ENCODE data around the gene TRIM52. TPM values are rescaled to one million over a fixed set of nuclear protein-coding genes. Genes with fewer than 3 reads are reported as not detected.
A peak's percentile ranks its signal among the peaks of the same experiment; 100 is the strongest.

TRIM52 gene
- total RNA-seq, 1 experiment from 2014 or later, result 7.8 TPM

- DNase-seq (ENCODE audit: low spot score), result peak; percentile 99
- peak within 1 kb of the TSS; percentile 98 for H3K27ac Mint-ChIP-seq
- CTCF ChIA-PET, result interaction anchor here (0.6 to 2.6 kb wide), 5 partner anchors 16 to 55 kb away, joined by 3 to 16 read pairs (median 3); partner anchors contain the start of gene TRIM7
- POLR2A ChIA-PET, result interaction anchor here (1.0 to 2.1 kb wide), 6 partner anchors 10 to 38 kb away, joined by 3 to 7 read pairs (median 4); no protein-coding TSS in a partner anchor
- peaks cover 3% of the 10 kb centered on the region; the same call in 1 of the 2 replicates for H3K36me3 Mint-ChIP-seq
- no peaks in the 10 kb centered on the region for H3K9me3 Mint-ChIP-seq
- ATAC-seq, result peak; percentile 49
- peak within 1 kb of the TSS; percentile 99 for H3K4me3 Mint-ChIP-seq
- H3K4me1 Mint-ChIP-seq, result peaks cover 19% of the 10 kb centered on the region
- H3K27me3 Mint-ChIP-seq (ENCODE audit: low read depth), result peaks cover 11% of the 10 kb centered on the region
- TF ChIP-seq ZNF138 (CRISPR knock-in tag; conservative IDR thresholded peaks at IDR 0.05) (no peak), ETV6 (CRISPR knock-in tag; IDR thresholded peaks at IDR 0.05) (peak; percentile 97), CBFB (CRISPR knock-in tag; IDR thresholded peaks at IDR 0.05; ENCODE audit: low read depth) (no peak), ZNF425 (CRISPR knock-in tag; conservative IDR thresholded peaks at IDR 0.05) (no peak), SOX15 (CRISPR knock-in tag; IDR thresholded peaks at IDR 0.05) (no peak), ZNF317 (CRISPR knock-in tag; IDR thresholded peaks at IDR 0.05; ENCODE audit: borderline replicate concordance, low read depth) (0 out of 2 replicates have a peak, but pooled peaks have one; percentile 9), FOXJ3 (CRISPR knock-in tag; IDR thresholded peaks at IDR 0.05; ENCODE audit: borderline replicate concordance) (no peak), NR1H2 (CRISPR knock-in tag; IDR thresholded peaks at IDR 0.05) (no peak), CREB1 (CRISPR knock-in tag; IDR thresholded peaks at IDR 0.05) (no peak; the same call in 1 of the 2 replicates), TCF7 (CRISPR knock-in tag; IDR thresholded peaks at IDR 0.05; ENCODE audit: low read depth) (no peak), ZNF396 (CRISPR knock-in tag; IDR thresholded peaks at IDR 0.05; ENCODE audit: borderline replicate concordance) (no peak), GTF2I (CRISPR knock-in tag; conservative IDR thresholded peaks at IDR 0.05) (no peak), HMGXB4 (CRISPR knock-in tag; IDR thresholded peaks at IDR 0.05) (peak; percentile 89; the same call in 1 of the 2 replicates), ZNF281 (CRISPR knock-in tag; IDR thresholded peaks at IDR 0.05) (peak; percentile 82; the same call in 1 of the 2 replicates), ZNF671 (CRISPR knock-in tag; IDR thresholded peaks at IDR 0.05) (no peak), ZMAT4 (CRISPR knock-in tag; IDR thresholded peaks at IDR 0.05) (no peak), PRRX2 (CRISPR knock-in tag; IDR thresholded peaks at IDR 0.05) (no peak), GABPB1 (CRISPR knock-in tag; IDR thresholded peaks at IDR 0.05) (peak; percentile 75), ESRRA (CRISPR knock-in tag; IDR thresholded peaks at IDR 0.05; ENCODE audit: borderline replicate concordance) (0 out of 2 replicates have a peak, but pooled peaks have one; percentile 43)
- TF ChIP-seq, protein P1, sequence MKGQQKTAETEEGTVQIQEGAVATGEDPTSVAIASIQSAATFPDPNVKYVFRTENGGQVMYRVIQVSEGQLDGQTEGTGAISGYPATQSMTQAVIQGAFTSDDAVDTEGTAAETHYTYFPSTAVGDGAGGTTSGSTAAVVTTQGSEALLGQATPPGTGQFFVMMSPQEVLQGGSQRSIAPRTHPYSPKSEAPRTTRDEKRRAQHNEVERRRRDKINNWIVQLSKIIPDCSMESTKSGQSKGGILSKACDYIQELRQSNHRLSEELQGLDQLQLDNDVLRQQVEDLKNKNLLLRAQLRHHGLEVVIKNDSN (CRISPR knock-in tag; IDR thresholded peaks at IDR 0.05), result peak; percentile 54; the same call in 1 of the 2 replicates
- TF ChIP-seq, protein P2, sequence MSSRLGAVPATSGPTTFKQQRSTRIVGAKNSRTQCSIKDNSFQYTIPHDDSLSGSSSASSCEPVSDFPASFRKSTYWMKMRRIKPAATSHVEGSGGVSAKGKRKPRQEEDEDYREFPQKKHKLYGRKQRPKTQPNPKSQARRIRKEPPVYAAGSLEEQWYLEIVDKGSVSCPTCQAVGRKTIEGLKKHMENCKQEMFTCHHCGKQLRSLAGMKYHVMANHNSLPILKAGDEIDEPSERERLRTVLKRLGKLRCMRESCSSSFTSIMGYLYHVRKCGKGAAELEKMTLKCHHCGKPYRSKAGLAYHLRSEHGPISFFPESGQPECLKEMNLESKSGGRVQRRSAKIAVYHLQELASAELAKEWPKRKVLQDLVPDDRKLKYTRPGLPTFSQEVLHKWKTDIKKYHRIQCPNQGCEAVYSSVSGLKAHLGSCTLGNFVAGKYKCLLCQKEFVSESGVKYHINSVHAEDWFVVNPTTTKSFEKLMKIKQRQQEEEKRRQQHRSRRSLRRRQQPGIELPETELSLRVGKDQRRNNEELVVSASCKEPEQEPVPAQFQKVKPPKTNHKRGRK (CRISPR knock-in tag; IDR thresholded peaks at IDR 0.05; ENCODE audit: borderline replicate concordance), result no peak
- TF ChIP-seq, protein P3, sequence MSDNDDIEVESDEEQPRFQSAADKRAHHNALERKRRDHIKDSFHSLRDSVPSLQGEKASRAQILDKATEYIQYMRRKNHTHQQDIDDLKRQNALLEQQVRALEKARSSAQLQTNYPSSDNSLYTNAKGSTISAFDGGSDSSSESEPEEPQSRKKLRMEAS (CRISPR knock-in tag; IDR thresholded peaks at IDR 0.05), result peak; percentile 77
- TF ChIP-seq, protein P4, sequence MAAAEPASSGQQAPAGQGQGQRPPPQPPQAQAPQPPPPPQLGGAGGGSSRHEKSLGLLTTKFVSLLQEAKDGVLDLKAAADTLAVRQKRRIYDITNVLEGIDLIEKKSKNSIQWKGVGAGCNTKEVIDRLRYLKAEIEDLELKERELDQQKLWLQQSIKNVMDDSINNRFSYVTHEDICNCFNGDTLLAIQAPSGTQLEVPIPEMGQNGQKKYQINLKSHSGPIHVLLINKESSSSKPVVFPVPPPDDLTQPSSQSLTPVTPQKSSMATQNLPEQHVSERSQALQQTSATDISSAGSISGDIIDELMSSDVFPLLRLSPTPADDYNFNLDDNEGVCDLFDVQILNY (CRISPR knock-in tag; IDR thresholded peaks at IDR 0.05), result 0 out of 2 replicates have a peak, but pooled peaks have one; percentile 39
- TF ChIP-seq, protein P5, sequence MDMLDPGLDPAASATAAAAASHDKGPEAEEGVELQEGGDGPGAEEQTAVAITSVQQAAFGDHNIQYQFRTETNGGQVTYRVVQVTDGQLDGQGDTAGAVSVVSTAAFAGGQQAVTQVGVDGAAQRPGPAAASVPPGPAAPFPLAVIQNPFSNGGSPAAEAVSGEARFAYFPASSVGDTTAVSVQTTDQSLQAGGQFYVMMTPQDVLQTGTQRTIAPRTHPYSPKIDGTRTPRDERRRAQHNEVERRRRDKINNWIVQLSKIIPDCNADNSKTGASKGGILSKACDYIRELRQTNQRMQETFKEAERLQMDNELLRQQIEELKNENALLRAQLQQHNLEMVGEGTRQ (CRISPR knock-in tag; IDR thresholded peaks at IDR 0.05), result no peak
Observed at GRCh38 chr5:181223058-181223728, 37.8 kb downstream of the TRIM52 start, which contains the start of gene TRIM41. TSS of gene TRIM41 (plus strand) at chr5:181223281. CDS start at chr5:181224000, 719 bp downstream.
